Measurements from ENCODE around the gene REC8. TPM values are rescaled to one million over a fixed set of nuclear protein-coding genes. Genes with fewer than 3 reads are reported as not detected.

The REC8 gene
- total and polyA plus RNA-seq, 2 of the 13 experiments (the other 11 are each of a cell fraction or from before 2014, with no cell fraction given): 3.4 to 14.7 TPM

GRCh38 chr14:24187539-24187915 lies 15.6 kb downstream of the REC8 start:
- peaks cover 34% of the 10 kb centered on the region for H3K4me1 ChIP-seq (ENCODE audit: insufficient read depth, low read length)
- CTCF ChIA-PET (ENCODE audit: low intra/inter-chr PET ratio, low total read pairs): no interaction called here
- WGBS (ENCODE audit: low lambda C conversion rate): 77% methylated on average over 2 of the region's 2 CpGs
- H3K27ac ChIP-seq (ENCODE audit: extremely low read length, insufficient read depth, low read length): no peak overlapping the region
- DNase-seq (ENCODE audit: low spot score) (no peak), ATAC-seq (no peak), FAIRE-seq (no peak)
- POLR2A ChIA-PET: interaction anchor here (0.8 to 6.4 kb wide), 15 partner anchors 8 to 126 kb away, joined by 3 to 65 read pairs (median 19); partner anchors contain the start of genes CHMP4A, DCAF11, DHRS1 and EMC9
- intact Hi-C loops (cut with micrococcal nuclease; ENCODE audit: unreplicated experiment) (no loop called here), in situ Hi-C loops (cut with HindIII; ENCODE audit: extremely low pct_ligation_motif_present, low pct_unique_long_range_greater_than_20kb) (no loop called here)
- H3K9ac ChIP-seq (ENCODE audit: insufficient read depth, low read depth, low read length): peak overlapping the region; percentile 84
- peak overlapping the region; percentile 70 to 92 (median 77) for H3K4me3 ChIP-seq (replicated peaks in 1 of 3; ENCODE audit: insufficient read depth in 1 of 3, low read depth in 2 of 3, low read length in 3 of 3)
- no peak overlapping the region for H2AFZ ChIP-seq (ENCODE audit: low read length)
- H3K4me2 ChIP-seq (ENCODE audit: low read depth, low read length): peak overlapping the region; percentile 96
- H3K79me2 ChIP-seq (ENCODE audit: insufficient read depth, low read length): peaks cover 19% of the 10 kb centered on the region
- H3K9me3 ChIP-seq (ENCODE audit: low read length): no peaks in the 10 kb centered on the region
- no peaks in the 10 kb centered on the region for H3K27me3 ChIP-seq (ENCODE audit: control insufficient read depth in 1 of 2, insufficient read depth in 2 of 2, low read length in 2 of 2)
- no TSS peak for BruUV-seq (replicated peaks)
- no peaks in the 10 kb centered on the region for H4K20me1 ChIP-seq (ENCODE audit: insufficient read depth, low read length)
- peaks cover 63 to 73% of the 10 kb centered on the region in 2 experiments for H3K36me3 ChIP-seq (replicated peaks in 1 of 2; ENCODE audit: control insufficient read depth in 1 of 2, insufficient read depth in 2 of 2, low read length in 2 of 2)
- peak; percentile 43; the same call in 1 of the 2 replicates for TF ChIP-seq CERS6 (CRISPR knock-in tag; IDR thresholded peaks at IDR 0.05)
- 0 out of 2 replicates have a peak, but pooled peaks have one; percentile 69 for TF ChIP-seq GPN1 (CRISPR knock-in tag; IDR thresholded peaks at IDR 0.05; ENCODE audit: borderline replicate concordance)
- peak; percentile 6; the same call in 1 of the 2 replicates for TF ChIP-seq BRD4 (CRISPR knock-in tag; IDR thresholded peaks at IDR 0.05)
- TF ChIP-seq ZNF790 (CRISPR knock-in tag; IDR thresholded peaks at IDR 0.05; ENCODE audit: borderline replicate concordance): 0 out of 2 replicates have a peak, but pooled peaks have one; percentile 2
- no peak for TF ChIP-seq ZBTB49 (CRISPR knock-in tag; IDR thresholded peaks at IDR 0.05; ENCODE audit: borderline replicate concordance)
- no peak for TF ChIP-seq GATAD2A (CRISPR knock-in tag; IDR thresholded peaks at IDR 0.05)
- peak; percentile 28; the same call in 1 of the 2 replicates for TF ChIP-seq MTERF4 (CRISPR knock-in tag; IDR thresholded peaks at IDR 0.05)
- peak; percentile 48; the same call in 1 of the 2 replicates for TF ChIP-seq ATAD3A (CRISPR knock-in tag; IDR thresholded peaks at IDR 0.05)

All from HepG2 (cell line).